ENCODE data around the gene SUCNR1. TPM values are rescaled to one million over a fixed set of nuclear protein-coding genes. Genes with fewer than 3 reads are reported as not detected.
"Not testable (repeated sequence)": the region's sequence is repeated elsewhere in the genome, so short reads cannot be mapped to it uniquely, and the experiment has no call there.

Gene SUCNR1, protein sequence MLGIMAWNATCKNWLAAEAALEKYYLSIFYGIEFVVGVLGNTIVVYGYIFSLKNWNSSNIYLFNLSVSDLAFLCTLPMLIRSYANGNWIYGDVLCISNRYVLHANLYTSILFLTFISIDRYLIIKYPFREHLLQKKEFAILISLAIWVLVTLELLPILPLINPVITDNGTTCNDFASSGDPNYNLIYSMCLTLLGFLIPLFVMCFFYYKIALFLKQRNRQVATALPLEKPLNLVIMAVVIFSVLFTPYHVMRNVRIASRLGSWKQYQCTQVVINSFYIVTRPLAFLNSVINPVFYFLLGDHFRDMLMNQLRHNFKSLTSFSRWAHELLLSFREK
- total RNA-seq, result not detected

DNA sequence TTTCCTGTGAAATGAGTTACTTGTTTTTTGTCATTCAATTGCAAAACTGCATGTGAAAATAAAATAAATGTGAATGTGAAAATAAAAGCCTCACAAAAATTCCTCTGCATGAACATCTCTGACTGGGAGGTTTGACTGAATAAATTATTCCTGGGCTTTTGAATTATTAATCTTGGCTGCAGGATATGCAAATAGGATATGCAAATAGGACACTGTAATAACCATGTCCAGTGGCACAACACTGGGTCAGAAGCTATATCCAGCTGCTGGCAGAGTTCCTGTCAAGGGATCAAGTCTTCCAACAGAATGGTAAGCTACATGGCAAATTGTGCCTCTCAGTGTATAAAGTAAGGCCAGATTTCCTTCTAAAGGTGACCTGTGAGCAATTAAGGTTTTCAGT is at the start of gene SUCNR1:
Gene SUCNR1 (plus strand): TSS at position 246 of the 400 bp plus-strand sequence. CDS start 6,250 bp downstream, outside the sequence.
- no peaks in the 10 kb centered on the region for H3K36me3 Mint-ChIP-seq
- H3K4me3 Mint-ChIP-seq, result no peak within 1 kb of the TSS
- H3K9me3 Mint-ChIP-seq, result no peaks in the 10 kb centered on the region
- ATAC-seq (no peak), DNase-seq (ENCODE audit: low spot score) (no peak)
- H3K27me3 Mint-ChIP-seq, result no peaks in the 10 kb centered on the region
- H3K27ac Mint-ChIP-seq, result no peak within 1 kb of the TSS
- H3K4me1 Mint-ChIP-seq (ENCODE audit: low read depth in 2 of 2), result peaks cover 10 to 13% of the 10 kb centered on the region in 2 donors

- no peak for ATAC-seq
- Mint-ChIP-seq H3K4me1 (ENCODE audit: low read depth in 2 of 2) (no peaks in the 10 kb centered on the region), H3K9me3 (no peaks in the 10 kb centered on the region), H3K36me3 (no peaks in the 10 kb centered on the region), H3K27me3 (peaks cover 0 to 35% of the 10 kb centered on the region in 2 donors), H3K27ac (no peak overlapping the region), H3K4me3 (no peak overlapping the region)
- DNase-seq (ENCODE audit: low spot score), result no peak
These were observed 45.6 kb upstream of the SUCNR1 start for GRCh38 chr3:151827816-151828215.

DNA sequence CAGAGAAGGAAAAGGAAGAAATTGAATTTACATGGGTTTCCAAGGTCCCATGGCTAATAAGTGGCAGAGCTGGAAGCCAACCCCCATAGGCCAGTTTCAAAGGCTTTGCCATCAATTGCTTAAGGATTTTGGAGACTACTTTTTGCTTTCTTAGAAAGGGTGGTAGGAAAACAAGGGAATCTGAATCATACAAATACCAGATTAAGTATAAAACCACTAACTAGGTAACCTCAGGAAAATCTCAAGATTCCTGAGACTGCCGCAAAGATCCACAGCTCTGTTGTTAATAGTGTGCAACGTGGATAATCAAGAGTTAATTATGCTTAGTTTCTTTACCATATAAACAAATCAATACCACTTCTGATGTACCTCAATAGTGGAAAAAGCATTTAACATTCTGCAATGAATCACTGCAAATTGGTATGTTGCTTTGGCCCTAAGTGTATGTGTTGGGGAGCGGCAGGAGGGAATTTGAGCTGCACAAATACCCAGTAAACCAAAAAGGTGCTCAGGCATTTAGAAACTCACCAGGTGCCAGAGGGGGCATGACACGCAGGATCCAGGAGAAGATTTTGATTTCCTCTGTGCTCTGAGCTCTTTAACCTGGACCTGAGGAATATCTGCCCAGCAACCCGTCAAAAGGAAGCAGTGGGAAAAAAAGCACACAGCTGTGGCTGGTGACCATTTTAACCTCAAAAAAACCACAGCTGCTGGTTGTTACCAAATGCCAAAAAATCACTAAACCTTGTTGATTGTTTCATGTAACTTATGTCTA is 37.5 kb upstream of the SUCNR1 start:
- no peaks in the 10 kb centered on the region for H3K36me3 Mint-ChIP-seq
- H3K4me1 Mint-ChIP-seq (ENCODE audit: low read depth in 2 of 2), result no peaks in the 10 kb centered on the region
- ATAC-seq (no peak), DNase-seq (ENCODE audit: low spot score) (no peak)
- H3K4me3 Mint-ChIP-seq, result no peak overlapping the region
- H3K27ac Mint-ChIP-seq, result no peak overlapping the region
- H3K9me3 Mint-ChIP-seq, result no peaks in the 10 kb centered on the region
- peaks cover 12 to 46% of the 10 kb centered on the region in 2 donors for H3K27me3 Mint-ChIP-seq

- ATAC-seq, result no peak
- no peaks in the 10 kb centered on the region for H3K36me3 Mint-ChIP-seq
- DNase-seq (ENCODE audit: low spot score), result no peak
- H3K9me3 Mint-ChIP-seq, result no peaks in the 10 kb centered on the region
- no peaks in the 10 kb centered on the region for H3K4me1 Mint-ChIP-seq (ENCODE audit: low read depth in 2 of 2)
- no peak overlapping the region for H3K4me3 Mint-ChIP-seq
- peaks cover 12 to 35% of the 10 kb centered on the region in 2 donors for H3K27me3 Mint-ChIP-seq
- no peak overlapping the region for H3K27ac Mint-ChIP-seq
These were observed 36.4 kb upstream of the SUCNR1 start for GRCh38 chr3:151837057-151837456.

GRCh38 chr3:151838574-151839312 is 34.7 kb upstream of the SUCNR1 start:
- no peaks in the 10 kb centered on the region for H3K9me3 Mint-ChIP-seq
- no peak overlapping the region for H3K4me3 Mint-ChIP-seq
- no peak overlapping the region for H3K27ac Mint-ChIP-seq
- H3K36me3 Mint-ChIP-seq, result no peaks in the 10 kb centered on the region
- DNase-seq (ENCODE audit: low spot score), result no peak
- ATAC-seq, result peak; percentile 53 to 65
- H3K4me1 Mint-ChIP-seq (ENCODE audit: low read depth in 2 of 2), result no peaks in the 10 kb centered on the region
- H3K27me3 Mint-ChIP-seq, result peaks cover 6 to 22% of the 10 kb centered on the region in 2 donors

DNA sequence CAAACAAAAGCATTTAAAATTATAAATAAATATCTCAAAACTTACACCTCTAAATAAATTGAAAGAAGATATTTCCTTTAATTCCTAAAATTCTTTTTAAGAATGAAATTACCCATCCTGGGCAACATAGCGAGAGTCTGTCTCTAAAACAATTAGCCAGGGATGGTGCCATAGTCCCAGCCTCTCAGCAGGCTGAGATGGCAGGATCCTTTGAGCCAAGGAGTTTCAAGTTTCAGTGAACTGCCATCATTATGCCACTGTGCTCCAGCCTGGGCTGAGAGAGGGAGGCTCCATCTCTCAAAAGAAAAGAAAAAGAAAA is 34.2 kb upstream of the SUCNR1 start:
- H3K4me1 Mint-ChIP-seq (ENCODE audit: low read depth in 2 of 2), result no peaks in the 10 kb centered on the region
- no peak overlapping the region for H3K27ac Mint-ChIP-seq

GRCh38 chr3:151841801-151842200 is 31.6 kb upstream of the SUCNR1 start:
- Mint-ChIP-seq H3K4me3 (no peak overlapping the region), H3K27me3 (peaks cover 7 to 8% of the 10 kb centered on the region in 2 donors), H3K27ac (no peak overlapping the region), H3K36me3 (no peaks in the 10 kb centered on the region), H3K9me3 (no peaks in the 10 kb centered on the region), H3K4me1 (ENCODE audit: low read depth in 2 of 2) (no peaks in the 10 kb centered on the region)
- no peak for DNase-seq (ENCODE audit: low spot score)
- no peak for ATAC-seq

More for the DNA sequence above, 34.2 kb upstream of the SUCNR1 start:
- Mint-ChIP-seq H3K27me3 (peaks cover 5 to 16% of the 10 kb centered on the region in 2 donors), H3K4me3 (no peak overlapping the region), H3K36me3 (no peaks in the 10 kb centered on the region), H3K9me3 (no peaks in the 10 kb centered on the region)
- no peak for DNase-seq (ENCODE audit: low spot score)
- no peak for ATAC-seq

GRCh38 chr3:151843275-151843674 is 30.2 kb upstream of the SUCNR1 start:
- no peaks in the 10 kb centered on the region for H3K9me3 Mint-ChIP-seq
- DNase-seq (ENCODE audit: low spot score) (no peak), ATAC-seq (no peak)
- H3K36me3 Mint-ChIP-seq, result no peaks in the 10 kb centered on the region
- no peak overlapping the region for H3K4me3 Mint-ChIP-seq
- peaks cover 0 to 3% of the 10 kb centered on the region in 2 donors for H3K27me3 Mint-ChIP-seq
- H3K4me1 Mint-ChIP-seq (ENCODE audit: low read depth in 2 of 2), result no peaks in the 10 kb centered on the region
- H3K27ac Mint-ChIP-seq, result no peak overlapping the region

DNA sequence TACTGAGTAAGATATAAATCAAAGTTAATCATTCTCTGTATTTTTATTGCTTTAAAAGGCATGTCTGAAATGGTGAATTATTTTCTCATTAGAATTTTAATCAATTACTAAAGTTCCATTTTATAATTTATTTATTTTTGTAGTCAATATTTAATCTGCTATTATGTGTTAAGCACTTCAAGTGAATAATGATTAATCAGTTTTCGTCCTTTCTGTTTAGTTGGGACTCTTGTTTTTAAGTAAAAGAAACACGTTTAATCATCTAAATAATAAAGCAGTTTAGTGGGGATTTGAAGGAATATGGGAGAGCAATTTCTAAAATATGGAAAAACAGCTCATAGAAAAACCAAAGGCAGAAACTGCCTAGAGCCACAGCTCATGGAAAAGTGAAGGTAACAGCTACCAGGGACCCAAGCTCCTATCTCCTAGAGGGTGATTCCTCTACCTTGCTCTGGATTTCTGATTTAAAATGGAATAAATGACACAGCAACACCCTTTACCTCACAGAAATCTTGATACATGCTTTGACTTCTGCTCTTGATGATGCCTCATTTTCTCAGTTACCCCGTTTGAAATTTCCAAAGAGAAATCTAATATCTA is 28.0 kb upstream of the SUCNR1 start:
- Mint-ChIP-seq H3K36me3 (peaks cover 13% of the 10 kb centered on the region), H3K27me3 (peaks cover 0 to 3% of the 10 kb centered on the region in 2 donors), H3K27ac (no peak overlapping the region), H3K4me3 (no peak overlapping the region), H3K4me1 (ENCODE audit: low read depth in 2 of 2) (no peaks in the 10 kb centered on the region), H3K9me3 (peaks cover 4% of the 10 kb centered on the region)
- ATAC-seq, result no peak
- no peak for DNase-seq (ENCODE audit: low spot score)

DNA sequence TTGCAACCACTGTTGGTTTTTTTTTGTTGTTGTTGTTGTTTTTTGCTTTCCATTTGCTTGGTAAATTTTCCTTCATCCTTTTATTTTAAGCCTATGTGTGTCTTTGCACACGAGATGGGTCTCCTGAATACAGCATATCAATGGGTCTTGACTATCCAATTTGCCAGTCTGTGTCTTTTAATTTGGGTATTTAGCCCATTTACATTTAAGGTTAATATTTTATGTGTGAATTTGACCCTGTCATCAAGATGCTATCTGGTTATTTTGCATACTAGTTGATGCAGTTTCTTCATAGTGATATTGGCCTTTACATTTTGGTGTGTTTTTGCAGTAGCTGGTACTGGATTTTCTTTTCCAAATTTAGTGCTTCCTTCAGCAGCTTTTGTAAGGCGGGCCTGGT is 23.4 kb upstream of the SUCNR1 start:
- not testable (repeated sequence) for H3K4me1 Mint-ChIP-seq (ENCODE audit: low read depth in 2 of 2); ATAC-seq; H3K4me3 Mint-ChIP-seq; H3K27me3 Mint-ChIP-seq; H3K9me3 Mint-ChIP-seq; DNase-seq (ENCODE audit: low spot score); H3K27ac Mint-ChIP-seq
- peaks cover 26% of the 10 kb centered on the region for H3K36me3 Mint-ChIP-seq

- ATAC-seq (no peak), DNase-seq (ENCODE audit: low spot score) (no peak)
- H3K9me3 Mint-ChIP-seq, result peaks cover 9% of the 10 kb centered on the region
- H3K27ac Mint-ChIP-seq, result no peak overlapping the region
- no peaks in the 10 kb centered on the region for H3K27me3 Mint-ChIP-seq
- no peak overlapping the region for H3K4me3 Mint-ChIP-seq
- peaks cover 26% of the 10 kb centered on the region for H3K36me3 Mint-ChIP-seq
- no peaks in the 10 kb centered on the region for H3K4me1 Mint-ChIP-seq (ENCODE audit: low read depth in 2 of 2)
These were observed 21.2 kb upstream of the SUCNR1 start for GRCh38 chr3:151852074-151852811.

DNA sequence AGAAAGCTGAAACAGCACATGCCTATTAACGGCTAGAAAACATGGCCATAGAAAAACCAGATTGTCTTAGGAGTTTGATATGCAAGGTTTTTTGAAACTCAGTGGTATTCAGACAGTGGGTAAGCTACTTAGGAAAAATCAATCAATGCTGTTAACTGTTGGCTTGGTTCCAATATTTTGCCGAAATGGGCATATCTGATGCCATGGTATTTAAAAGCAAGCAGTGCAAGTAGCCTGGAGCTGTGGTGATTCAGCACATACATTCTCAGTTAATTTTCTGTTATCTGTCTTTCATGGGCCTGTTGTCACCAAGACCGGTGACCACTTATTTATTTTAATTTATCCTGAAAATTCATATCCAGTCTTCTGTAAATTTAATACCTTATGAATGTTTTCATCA is 17.3 kb upstream of the SUCNR1 start:
- H3K27ac Mint-ChIP-seq, result no peak overlapping the region
- peaks cover 5% of the 10 kb centered on the region for H3K36me3 Mint-ChIP-seq
- H3K27me3 Mint-ChIP-seq, result no peaks in the 10 kb centered on the region
- no peaks in the 10 kb centered on the region for H3K4me1 Mint-ChIP-seq (ENCODE audit: low read depth in 2 of 2)
- H3K4me3 Mint-ChIP-seq, result no peak overlapping the region
- ATAC-seq, result no peak
- H3K9me3 Mint-ChIP-seq, result peaks cover 2% of the 10 kb centered on the region
- no peak for DNase-seq (ENCODE audit: low spot score)

- Mint-ChIP-seq H3K27me3 (no peaks in the 10 kb centered on the region), H3K4me1 (ENCODE audit: low read depth in 2 of 2) (no peaks in the 10 kb centered on the region), H3K36me3 (peaks cover under 1% of the 10 kb centered on the region), H3K4me3 (no peak overlapping the region), H3K9me3 (no peaks in the 10 kb centered on the region), H3K27ac (no peak overlapping the region)
- ATAC-seq, result no peak
- no peak for DNase-seq (ENCODE audit: low spot score)
These were observed 16.8 kb upstream of the SUCNR1 start for GRCh38 chr3:151856641-151857040.

Data from natural killer cell treated with Interleukin-12 subunit alpha and Interleukin-12 subunit beta and Interleukin-15 and Interleukin-18, amount 100 ng/mL, for 72 hours (primary cell).